IMR-90 (cell line): ENCODE data around the gene SH3TC1. TPM values are rescaled to one million over a fixed set of nuclear protein-coding genes. Genes with fewer than 3 reads are reported as not detected.

ENCODE experiments used
- ATAC-seq: fragments of 200-7000 bp; cut with Tn5 transposase; 2 replicates; pipeline ENCODE4 v1.9.1; 2020; ENCODE audit warnings: low read depth, mild to moderate bottlenecking, moderate library complexity
- BruUV-seq: library from RNA; stranded (reverse); fragments of 400-500 nt; replicated peaks from 2 replicates; lab custom pipeline; 2021; lab: Mats Ljungman, UMichigan
- CTCF ChIA-PET: fragments of 300-600 bp; formaldehyde crosslinking; extraction: SDS; loops from one replicate; lab custom pipeline; 2021; ENCODE audit warnings: antibody characterized with exemption; lab: Yijun Ruan, JAX
- POLR2A ChIA-PET: fragments of 300-600 bp; sonication (Branson Sonifier 250); formaldehyde crosslinking; loops from one replicate; lab custom pipeline; 2022; ENCODE audit warnings: antibody characterized with exemption; ENCODE audit not compliant: unreplicated experiment; lab: Charles Lee
- DNase-seq: peaks from one replicate; pipeline ENCODE4 v3.0.0; 2013
- H2AFZ ChIP-seq: replicated peaks from 2 replicates; pipeline ENCODE3; 2013; ENCODE audit warnings: low read length, mild to moderate bottlenecking; ENCODE audit not compliant: poor library complexity
- H2AK5ac ChIP-seq: 2 replicates; pipeline ENCODE4 v1.6.1; 2013; ENCODE audit warnings: low read depth, low read length, inconsistent platforms
- H2AK9ac ChIP-seq: replicated peaks from 2 replicates; pipeline ENCODE3; 2013; ENCODE audit warnings: mild to moderate bottlenecking, low read depth, low read length, moderate library complexity; ENCODE audit not compliant: poor library complexity
- H2BK120ac ChIP-seq: 2 replicates; pipeline ENCODE4 v1.6.1; 2013; ENCODE audit warnings: low read depth, low read length, inconsistent platforms
- H2BK15ac ChIP-seq: 3 replicates; pipeline ENCODE4 v1.6.1; 2013; ENCODE audit warnings: low read depth, low read length, inconsistent platforms
- H2BK20ac ChIP-seq: 2 replicates; pipeline ENCODE4 v1.6.1; 2013; ENCODE audit warnings: low read depth, mild to moderate bottlenecking, inconsistent platforms, low read length, moderate library complexity
- H2BK5ac ChIP-seq: 2 replicates; pipeline ENCODE4 v1.6.1; 2013; ENCODE audit warnings: mild to moderate bottlenecking, low read depth, low read length, inconsistent platforms; ENCODE audit not compliant: poor library complexity, severe bottlenecking
- H3K14ac ChIP-seq: replicated peaks from 2 replicates; pipeline ENCODE4 v1.6.1; 2013; ENCODE audit warnings: low read depth, low read length, inconsistent platforms
- H3K18ac ChIP-seq: 2 replicates; pipeline ENCODE4 v1.6.1; 2013; ENCODE audit warnings: low read depth, low read length, control low read depth
- H3K23ac ChIP-seq: 2 replicates; pipeline ENCODE4 v1.6.1; 2013; ENCODE audit warnings: low read depth, low read length, inconsistent platforms
- H3K27ac ChIP-seq: 2 replicates; pipeline ENCODE4 v1.5.1; 2013; ENCODE audit warnings: mild to moderate bottlenecking, control low read depth, low read length; ENCODE audit not compliant: insufficient read depth
- H3K27me3 ChIP-seq: 2 replicates; pipeline ENCODE4 v1.6.1; 2013; ENCODE audit warnings: low read length; ENCODE audit not compliant: control insufficient read depth, insufficient read depth
- H3K36me3 ChIP-seq: 2 replicates; pipeline ENCODE4 v1.6.1; 2013; ENCODE audit warnings: low read length, mixed read lengths; ENCODE audit not compliant: control insufficient read depth, insufficient read depth
- H3K4ac ChIP-seq: 2 replicates; pipeline ENCODE4 v1.6.1; 2013; ENCODE audit warnings: low read depth, low read length, inconsistent platforms
- H3K4me1 ChIP-seq: 2 replicates; pipeline ENCODE4 v1.6.1; 2013; ENCODE audit warnings: low read length, mixed read lengths; ENCODE audit not compliant: control insufficient read depth, insufficient read depth
- H3K4me2 ChIP-seq: 2 replicates; pipeline ENCODE4 v1.6.1; 2013; ENCODE audit warnings: low read depth, mild to moderate bottlenecking, control low read depth, low read length, moderate library complexity
- H3K4me3 ChIP-seq: 2 replicates; pipeline ENCODE4 v1.5.1; 2013; ENCODE audit warnings: low read depth, mild to moderate bottlenecking, control low read depth, low read length, moderate library complexity; ENCODE audit not compliant: insufficient read depth
- H3K56ac ChIP-seq: 2 replicates; pipeline ENCODE4 v1.6.1; 2013; ENCODE audit warnings: low read length, inconsistent platforms; ENCODE audit not compliant: insufficient read depth; ENCODE audit errors: extremely low read depth
- H3K79me1 ChIP-seq, 2 experiments: 2 replicates each; pipeline ENCODE4 v1.6.1; 2013; ENCODE audit warnings: low read length in 2 of 2, inconsistent platforms in 1 of 2, low read depth in 1 of 2
- H3K9ac ChIP-seq: 2 replicates; pipeline ENCODE4 v1.6.1; 2013; ENCODE audit warnings: low read depth, low read length, control low read depth
- H3K9me1 ChIP-seq: 2 replicates; pipeline ENCODE4 v1.6.1; 2013; ENCODE audit warnings: low read length, inconsistent platforms; ENCODE audit not compliant: insufficient read depth
- H3K9me3 ChIP-seq: 2 replicates; pipeline ENCODE4 v1.6.1; 2013; ENCODE audit warnings: low read length; ENCODE audit not compliant: control insufficient read depth, insufficient read depth
- H4K20me1 ChIP-seq: 2 replicates; pipeline ENCODE4 v1.6.1; 2013; ENCODE audit warnings: low read length, inconsistent platforms; ENCODE audit not compliant: insufficient read depth
- H4K5ac ChIP-seq: 2 replicates; pipeline ENCODE4 v1.6.1; 2013; ENCODE audit warnings: mild to moderate bottlenecking, low read depth, low read length, control low read depth
- H4K8ac ChIP-seq, 2 experiments: 2 replicates each; pipeline ENCODE4 v1.6.1; 2013; ENCODE audit warnings: low read depth in 2 of 2, low read length in 2 of 2, control low read depth in 1 of 2, inconsistent platforms in 1 of 2
- H4K91ac ChIP-seq: 2 replicates; pipeline ENCODE4 v1.6.1; 2013; ENCODE audit warnings: low read depth, low read length, inconsistent platforms; ENCODE audit not compliant: insufficient read depth
- BHLHE40 ChIP-seq: fragments of 150-350 bp; IDR thresholded peaks from 2 replicates; pipeline ENCODE4 v1.6.1; 2016; ENCODE audit warnings: mild to moderate bottlenecking, low read depth, low read length
- CEBPB ChIP-seq: IDR thresholded peaks from 2 replicates; pipeline ENCODE4 v1.6.1; 2012; ENCODE audit warnings: low read depth, low read length, improper control_type of control experiment
- CHD1 ChIP-seq: IDR thresholded peaks from 2 replicates; pipeline ENCODE4 v1.6.1; 2012; ENCODE audit warnings: low read depth, low read length, improper control_type of control experiment
- MAZ ChIP-seq: IDR thresholded peaks from 2 replicates; pipeline ENCODE4 v1.6.1; 2012; ENCODE audit warnings: low read depth, mild to moderate bottlenecking, low read length, improper control_type of control experiment, moderate library complexity, borderline replicate concordance
- MXI1 ChIP-seq: IDR thresholded peaks from 2 replicates; pipeline ENCODE4 v1.6.1; 2012; ENCODE audit warnings: low read depth, mild to moderate bottlenecking, low read length, moderate library complexity, borderline replicate concordance
- NFE2L2 ChIP-seq: fragments of 150-350 bp; IDR thresholded peaks from 2 replicates; pipeline ENCODE4 v1.6.1; 2016; ENCODE audit warnings: low read depth, mild to moderate bottlenecking, low read length
- POLR2A ChIP-seq: IDR thresholded peaks from 2 replicates; pipeline ENCODE4 v1.6.1; 2012; ENCODE audit warnings: mild to moderate bottlenecking, low read depth, low read length
- RCOR1 ChIP-seq: IDR thresholded peaks from 2 replicates; pipeline ENCODE4 v1.6.1; 2012; ENCODE audit warnings: mild to moderate bottlenecking, low read length, improper control_type of control experiment; ENCODE audit not compliant: insufficient replicate concordance
- RFX5 ChIP-seq: IDR thresholded peaks from 2 replicates; pipeline ENCODE4 v1.8.0; 2012; ENCODE audit warnings: low read depth, mild to moderate bottlenecking, low read length, moderate library complexity
- SMC3 ChIP-seq: fragments of 150-350 bp; IDR thresholded peaks from 2 replicates; pipeline ENCODE4 v1.6.1; 2016; ENCODE audit warnings: low read depth, mild to moderate bottlenecking, antibody characterized with exemption, low read length, moderate library complexity
- WGBS, 2 experiments: methylation state at CpG; one replicate each; pipeline versions ENCODE4 v1.1.5 to v1.1.7; 2013; ENCODE audit warnings: missing lambda C conversion rate in 2 of 2; ENCODE audit not compliant: insufficient read length in 1 of 2; ENCODE audit errors: extremely low coverage in 2 of 2; 5-methylcytosine and 5-hydroxymethylcytosine counted together
- dilution Hi-C: fragments of 300-500 bp; cut with HindIII; formaldehyde crosslinking; loops from one replicate; pipeline ENCODE4 v1.14.3; 2018; ENCODE audit warnings: low sequenced_read_pairs; ENCODE audit not compliant: unreplicated experiment
- in situ Hi-C: fragments of 300-500 bp; cut with MboI; formaldehyde crosslinking; loops from 3 replicates; pipeline ENCODE4 v1.14.3; 2019; ENCODE audit warnings: low sequenced_read_pairs, inconsistent platforms, mixed read lengths
- intact Hi-C: fragments of 100-400 bp; cut with micrococcal nuclease; formaldehyde crosslinking; loops from 2 replicates; pipeline ENCODE4 v1.10.0; 2022
- polyA plus RNA-seq, 3 experiments: library from polyadenylated mRNA; depleted of rRNA; stranded (reverse); fragments of >200 nt; gene quantifications; 2 replicates each; pipeline ENCODE4 v1.2.3, GENCODE V29; 2012; ENCODE audit warnings: low replicate concordance in 1 of 3
- total RNA-seq: library from RNA; depleted of rRNA; stranded (reverse); fragments of >200 nt; gene quantifications from 2 replicates; pipeline ENCODE4 v1.2.3, GENCODE V29; 2012
- TF ChIP-seq, protein P1 (sequence below): fragments of 150-350 bp; IDR thresholded peaks from 2 replicates; pipeline ENCODE4 v1.6.1; 2016; ENCODE audit warnings: low read depth, mild to moderate bottlenecking, low read length, moderate library complexity, borderline replicate concordance
- TF ChIP-seq, protein P2 (sequence below): fragments of 150-350 bp; IDR thresholded peaks from 2 replicates; pipeline ENCODE4 v1.6.1; 2017; ENCODE audit warnings: mild to moderate bottlenecking, antibody characterized with exemption, low read length, low read depth

The SH3TC1 gene
- total and polyA plus RNA-seq, 2 of the 4 experiments (the other 2 are of a cell fraction), result 1.6 to 2.2 TPM

DNA sequence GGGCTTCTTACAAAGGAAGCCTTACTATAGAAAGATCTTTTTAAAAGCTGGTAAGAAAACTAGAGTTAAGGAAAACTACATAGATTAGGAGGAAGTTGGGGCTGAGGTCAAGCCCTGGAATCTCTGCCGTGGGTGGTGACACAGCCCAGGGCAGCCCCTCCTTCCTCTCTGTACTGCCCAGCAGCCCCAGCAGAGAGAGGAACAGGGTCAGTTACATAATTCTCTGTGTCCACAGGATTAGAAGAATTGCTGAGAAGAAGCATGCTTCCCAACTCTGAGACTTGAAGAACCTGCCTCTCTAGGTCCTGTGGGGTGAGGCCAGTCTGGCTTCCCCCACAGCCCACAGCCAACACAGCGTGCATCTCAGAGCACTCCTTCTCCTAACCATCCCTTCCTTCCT lies 31.3 kb upstream of the SH3TC1 start:
- Histone ChIP-seq H3K36me3 (no peaks in the 10 kb centered on the region), H4K91ac (no peak overlapping the region), H3K14ac (no peak overlapping the region), H3K4me1 (no peaks in the 10 kb centered on the region), H3K9me1 (no peaks in the 10 kb centered on the region), H4K5ac (no peak overlapping the region), H3K27me3 (peaks cover 57% of the 10 kb centered on the region), H3K27ac (no peak overlapping the region), H3K23ac (no peak overlapping the region), H2BK15ac (no peak overlapping the region), H3K4ac (no peak overlapping the region), H2BK120ac (no peak overlapping the region), H2BK5ac (no peak overlapping the region), H2AK5ac (no peak overlapping the region), H3K4me2 (no peak overlapping the region), H2AFZ (no peak overlapping the region), H3K9me3 (peaks cover 11% of the 10 kb centered on the region), H3K9ac (no peak overlapping the region), H3K79me1 (no peaks in the 10 kb centered on the region), H3K56ac (no peak overlapping the region), H4K20me1 (no peaks in the 10 kb centered on the region; the same call in 1 of the 2 replicates), H3K18ac (no peak overlapping the region), H4K8ac (no peak overlapping the region), H2BK20ac (no peak overlapping the region), H3K4me3 (no peak overlapping the region), H2AK9ac (no peak overlapping the region)
- no CpG with 5 or more reads among the region's 2 CpGs for WGBS, 2 experiments
- DNase-seq (no peak), ATAC-seq (peak; percentile 39; the same call in 1 of the 2 replicates)
- dilution Hi-C loops, result no loop called here
- POLR2A ChIA-PET, result no interaction called here
- intact Hi-C loops, result no loop called here
- CTCF ChIA-PET, result interaction anchor here (0.5 to 0.6 kb wide), 2 partner anchors 23 to 71 kb away, joined by 3 to 4 read pairs; no protein-coding TSS in a partner anchor
- TF ChIP-seq SMC3, result no peak
- TF ChIP-seq NFE2L2, result no peak
- no peak for TF ChIP-seq BHLHE40
- TF ChIP-seq POLR2A, result no peak
- no peak for TF ChIP-seq RFX5
- TF ChIP-seq RCOR1, result no peak
- no peak for TF ChIP-seq MXI1
- TF ChIP-seq MAZ, result no peak
- TF ChIP-seq, protein P1, sequence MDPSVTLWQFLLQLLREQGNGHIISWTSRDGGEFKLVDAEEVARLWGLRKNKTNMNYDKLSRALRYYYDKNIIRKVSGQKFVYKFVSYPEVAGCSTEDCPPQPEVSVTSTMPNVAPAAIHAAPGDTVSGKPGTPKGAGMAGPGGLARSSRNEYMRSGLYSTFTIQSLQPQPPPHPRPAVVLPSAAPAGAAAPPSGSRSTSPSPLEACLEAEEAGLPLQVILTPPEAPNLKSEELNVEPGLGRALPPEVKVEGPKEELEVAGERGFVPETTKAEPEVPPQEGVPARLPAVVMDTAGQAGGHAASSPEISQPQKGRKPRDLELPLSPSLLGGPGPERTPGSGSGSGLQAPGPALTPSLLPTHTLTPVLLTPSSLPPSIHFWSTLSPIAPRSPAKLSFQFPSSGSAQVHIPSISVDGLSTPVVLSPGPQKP, result no peak
- TF ChIP-seq CHD1, result no peak
- TF ChIP-seq, protein P2, sequence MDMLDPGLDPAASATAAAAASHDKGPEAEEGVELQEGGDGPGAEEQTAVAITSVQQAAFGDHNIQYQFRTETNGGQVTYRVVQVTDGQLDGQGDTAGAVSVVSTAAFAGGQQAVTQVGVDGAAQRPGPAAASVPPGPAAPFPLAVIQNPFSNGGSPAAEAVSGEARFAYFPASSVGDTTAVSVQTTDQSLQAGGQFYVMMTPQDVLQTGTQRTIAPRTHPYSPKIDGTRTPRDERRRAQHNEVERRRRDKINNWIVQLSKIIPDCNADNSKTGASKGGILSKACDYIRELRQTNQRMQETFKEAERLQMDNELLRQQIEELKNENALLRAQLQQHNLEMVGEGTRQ, result no peak
- no peak for TF ChIP-seq CEBPB
- no TSS peak for BruUV-seq
- in situ Hi-C loops, result no loop called here
